Glutamatergic neuron (in vitro differentiated cells): ENCODE data around the gene CYP1B1. TPM values are rescaled to one million over a fixed set of nuclear protein-coding genes. Genes with fewer than 3 reads are reported as not detected.
"Not testable (repeated sequence)": the region's sequence is repeated elsewhere in the genome, so short reads cannot be mapped to it uniquely, and the experiment has no call there.

ENCODE experiments used
- DNase-seq: peaks from one replicate; pipeline ENCODE4 v3.0.0; 2022
- H3K27ac Mint-ChIP-seq: one replicate; pipeline ENCODE4 v1.8.0; 2020; ENCODE audit warnings: mild to moderate bottlenecking, mixed read lengths, inconsistent platforms; ENCODE audit not compliant: unreplicated experiment
- H3K27me3 Mint-ChIP-seq: one replicate; pipeline ENCODE4 v1.8.0; 2020; ENCODE audit warnings: mild to moderate bottlenecking, moderate library complexity, mixed read lengths, inconsistent platforms; ENCODE audit not compliant: unreplicated experiment
- H3K36me3 Mint-ChIP-seq: one replicate; pipeline ENCODE4 v1.8.0; 2020; ENCODE audit warnings: mild to moderate bottlenecking, mixed read lengths, inconsistent platforms; ENCODE audit not compliant: unreplicated experiment
- H3K4me1 Mint-ChIP-seq: one replicate; pipeline ENCODE4 v1.8.0; 2020; ENCODE audit warnings: mild to moderate bottlenecking, low read depth, mixed read lengths, inconsistent platforms; ENCODE audit not compliant: unreplicated experiment
- H3K4me3 Mint-ChIP-seq: one replicate; pipeline ENCODE4 v1.8.0; 2020; ENCODE audit warnings: mild to moderate bottlenecking, mixed read lengths, inconsistent platforms; ENCODE audit not compliant: unreplicated experiment
- H3K9me3 Mint-ChIP-seq: one replicate; pipeline ENCODE4 v1.8.0; 2020; ENCODE audit warnings: mild to moderate bottlenecking, moderate library complexity, mixed read lengths, inconsistent platforms; ENCODE audit not compliant: unreplicated experiment
- total RNA-seq: library from RNA; stranded (reverse); fragmentation: NEBNext Ultra II Directional; extraction: Animal tissue kit (Norgen Biotek cat#: 25700); gene quantifications from one replicate; pipeline ENCODE4 v1.2.1, GENCODE V29; 2021; ENCODE audit not compliant: unreplicated experiment
- TF ChIP-seq, protein P1 (sequence below): fragments of 200-600 bp; sonication (generic); IDR thresholded peaks from one replicate; pipeline ENCODE4 v1.5.0; 2021; ENCODE audit not compliant: partially characterized antibody, unreplicated experiment

CYP1B1 gene
- total RNA-seq, 1 donor from 2014 or later = 3.4 TPM

DNA sequence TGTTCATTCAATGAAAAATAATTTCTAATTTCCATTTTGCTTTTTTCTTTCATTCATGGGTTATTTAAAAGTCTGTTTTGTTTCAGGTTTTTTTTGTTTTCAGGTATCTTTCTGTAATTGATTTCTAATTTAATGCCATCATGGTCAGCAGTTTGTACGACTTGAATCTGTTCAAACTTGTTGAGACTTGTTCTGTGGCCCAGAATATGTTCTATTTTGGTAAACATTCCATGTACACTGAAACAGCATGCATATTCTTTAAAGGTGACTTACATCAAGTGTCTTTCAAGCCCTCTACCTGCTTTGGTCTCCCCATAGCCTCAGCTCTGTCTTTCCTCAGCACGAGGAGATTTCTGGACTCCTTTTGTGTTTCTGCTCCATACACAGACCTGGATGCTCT is 49.1 kb downstream of the CYP1B1 start:
- no peaks in the 10 kb centered on the region for H3K4me1 Mint-ChIP-seq
- TF ChIP-seq, protein P1, sequence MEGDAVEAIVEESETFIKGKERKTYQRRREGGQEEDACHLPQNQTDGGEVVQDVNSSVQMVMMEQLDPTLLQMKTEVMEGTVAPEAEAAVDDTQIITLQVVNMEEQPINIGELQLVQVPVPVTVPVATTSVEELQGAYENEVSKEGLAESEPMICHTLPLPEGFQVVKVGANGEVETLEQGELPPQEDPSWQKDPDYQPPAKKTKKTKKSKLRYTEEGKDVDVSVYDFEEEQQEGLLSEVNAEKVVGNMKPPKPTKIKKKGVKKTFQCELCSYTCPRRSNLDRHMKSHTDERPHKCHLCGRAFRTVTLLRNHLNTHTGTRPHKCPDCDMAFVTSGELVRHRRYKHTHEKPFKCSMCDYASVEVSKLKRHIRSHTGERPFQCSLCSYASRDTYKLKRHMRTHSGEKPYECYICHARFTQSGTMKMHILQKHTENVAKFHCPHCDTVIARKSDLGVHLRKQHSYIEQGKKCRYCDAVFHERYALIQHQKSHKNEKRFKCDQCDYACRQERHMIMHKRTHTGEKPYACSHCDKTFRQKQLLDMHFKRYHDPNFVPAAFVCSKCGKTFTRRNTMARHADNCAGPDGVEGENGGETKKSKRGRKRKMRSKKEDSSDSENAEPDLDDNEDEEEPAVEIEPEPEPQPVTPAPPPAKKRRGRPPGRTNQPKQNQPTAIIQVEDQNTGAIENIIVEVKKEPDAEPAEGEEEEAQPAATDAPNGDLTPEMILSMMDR = no peak
- no peaks in the 10 kb centered on the region for H3K36me3 Mint-ChIP-seq
- H3K4me3 Mint-ChIP-seq = no peak overlapping the region
- no peaks in the 10 kb centered on the region for H3K9me3 Mint-ChIP-seq
- H3K27me3 Mint-ChIP-seq = no peaks in the 10 kb centered on the region
- DNase-seq = no peak
- no peak overlapping the region for H3K27ac Mint-ChIP-seq

GRCh38 chr2:38021589-38021988 is 54.4 kb downstream of the CYP1B1 start:
- H3K4me1 Mint-ChIP-seq = no peaks in the 10 kb centered on the region
- TF ChIP-seq, protein P1 = no peak
- no peak for DNase-seq
- no peaks in the 10 kb centered on the region for H3K9me3 Mint-ChIP-seq
- H3K36me3 Mint-ChIP-seq = no peaks in the 10 kb centered on the region
- H3K27ac Mint-ChIP-seq = no peak overlapping the region
- H3K27me3 Mint-ChIP-seq = peaks cover 2% of the 10 kb centered on the region
- H3K4me3 Mint-ChIP-seq = no peak overlapping the region

DNA sequence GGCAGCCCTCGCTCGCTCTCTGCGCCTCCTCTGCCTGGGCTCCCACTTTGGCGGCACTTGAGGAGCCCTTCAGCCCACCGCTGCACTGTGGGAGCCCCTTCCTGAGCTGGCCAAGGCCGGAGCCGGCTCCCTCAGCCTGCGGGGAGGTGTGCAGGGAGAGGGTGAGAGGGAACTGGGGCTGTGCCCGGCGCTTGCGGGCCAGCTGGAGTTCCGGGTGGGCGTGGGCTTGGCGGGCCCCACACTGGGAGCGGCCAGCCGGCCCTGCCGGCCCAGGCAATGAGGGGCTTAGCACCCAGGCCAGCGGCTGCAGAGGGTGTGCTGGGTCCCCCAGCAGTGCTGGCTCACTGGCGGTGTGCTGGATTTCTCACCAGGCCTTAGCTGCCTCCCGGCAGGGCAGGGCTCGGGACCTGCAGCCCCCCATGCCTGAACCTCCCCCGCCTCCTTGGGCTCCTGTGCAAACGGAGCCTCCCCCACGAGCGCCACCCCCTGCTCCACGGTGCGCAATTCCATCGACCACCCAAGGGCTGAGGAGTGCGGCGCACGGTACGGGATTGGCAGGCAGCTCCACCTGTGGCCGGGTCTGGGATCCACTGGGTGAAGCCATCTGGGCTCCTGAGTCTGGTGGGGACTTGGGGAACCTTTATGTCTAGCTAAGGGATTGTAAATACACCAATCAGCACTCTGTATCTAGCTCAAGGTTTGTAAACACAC is 55.4 kb downstream of the CYP1B1 start:
- H3K9me3 Mint-ChIP-seq, DNase-seq, H3K4me3 Mint-ChIP-seq, H3K27me3 Mint-ChIP-seq, H3K4me1 Mint-ChIP-seq, H3K27ac Mint-ChIP-seq, H3K36me3 Mint-ChIP-seq: not testable (repeated sequence)

GRCh38 chr2:38017836-38018235 is 58.1 kb downstream of the CYP1B1 start:
- Mint-ChIP-seq H3K36me3 (no peaks in the 10 kb centered on the region), H3K4me3 (no peak overlapping the region), H3K4me1 (no peaks in the 10 kb centered on the region), H3K27ac (no peak overlapping the region), H3K27me3 (peaks cover 2% of the 10 kb centered on the region), H3K9me3 (no peaks in the 10 kb centered on the region)
- TF ChIP-seq, protein P1 = no peak
- no peak for DNase-seq

Other genes starting within 250 kb of the CYP1B1 start
- 5.5 TPM for gene RMDN2, start 150.9 kb downstream of the CYP1B1 start, total RNA-seq